KMS-11 (cell line): ENCODE measurements around the gene RIPOR1.

Experiments used
- H2AFZ ChIP-seq: fragments of 200-600 bp; sonication (generic); 2 replicates; pipeline ENCODE4 v1.6.1; 2016; ENCODE audit warnings: antibody characterized with exemption, mixed run types, low read depth
- H3K27ac ChIP-seq: fragments of 200-600 bp; sonication (generic); 2 replicates; pipeline ENCODE4 v1.6.1; 2016; ENCODE audit warnings: mild to moderate bottlenecking, mixed run types
- H3K27me3 ChIP-seq: fragments of 200-600 bp; sonication (generic); 2 replicates; pipeline ENCODE4 v1.6.1; 2017; ENCODE audit warnings: mild to moderate bottlenecking, low read depth, mixed run types, moderate library complexity; ENCODE audit not compliant: insufficient read depth
- H3K36me3 ChIP-seq: fragments of 200-600 bp; sonication (generic); 2 replicates; pipeline ENCODE4 v1.6.1; 2017; ENCODE audit warnings: mild to moderate bottlenecking, mixed run types; ENCODE audit not compliant: insufficient read depth
- H3K4me1 ChIP-seq: fragments of 200-600 bp; sonication (generic); 2 replicates; pipeline ENCODE4 v1.6.1; 2016; ENCODE audit warnings: mild to moderate bottlenecking, low read depth, mixed run types; ENCODE audit not compliant: poor library complexity, severe bottlenecking
- H3K4me2 ChIP-seq: fragments of 200-600 bp; sonication (generic); 2 replicates; pipeline ENCODE4 v1.7.0; 2016; ENCODE audit warnings: mild to moderate bottlenecking, mixed run types
- H3K4me3 ChIP-seq: fragments of 200-600 bp; sonication (generic); IDR thresholded peaks from 2 replicates; pipeline ENCODE4 v1.6.1; 2017; ENCODE audit warnings: low read depth, low read length, mixed read lengths; ENCODE audit not compliant: insufficient read depth
- H3K79me2 ChIP-seq: fragments of 200-600 bp; sonication (generic); 2 replicates; pipeline ENCODE4 v1.6.1; 2016; ENCODE audit warnings: low read depth, mixed run types; ENCODE audit not compliant: insufficient read depth
- H3K9ac ChIP-seq: fragments of 200-600 bp; sonication (generic); 2 replicates; pipeline ENCODE4 v1.6.1; 2016; ENCODE audit warnings: mild to moderate bottlenecking, mixed run types
- H4K20me1 ChIP-seq: fragments of 200-600 bp; sonication (generic); 2 replicates; pipeline ENCODE4 v1.6.1; 2016; ENCODE audit warnings: mild to moderate bottlenecking, mixed run types; ENCODE audit not compliant: insufficient read depth
- CTCF ChIP-seq: fragments of 200-600 bp; sonication (generic); conservative IDR thresholded peaks from 2 replicates; pipeline ENCODE4 v1.6.1; 2017; ENCODE audit warnings: low read depth, mild to moderate bottlenecking, antibody characterized with exemption, low read length, moderate library complexity, mixed read lengths

RIPOR1 gene

GRCh38 chr16:67541391-67542263 lies 13.0 kb downstream of the RIPOR1 start:
- no peaks in the 10 kb centered on the region for H3K79me2 ChIP-seq
- no peak overlapping the region for H3K9ac ChIP-seq
- no peak overlapping the region for H3K27ac ChIP-seq
- no peak for TF ChIP-seq CTCF
- H3K4me3 ChIP-seq, result no peak overlapping the region
- no peak overlapping the region for H3K4me2 ChIP-seq
- H3K4me1 ChIP-seq, result peaks cover 20% of the 10 kb centered on the region
- no peaks in the 10 kb centered on the region for H3K27me3 ChIP-seq
- no peaks in the 10 kb centered on the region for H3K36me3 ChIP-seq
- H2AFZ ChIP-seq, result no peak overlapping the region
- H4K20me1 ChIP-seq, result no peaks in the 10 kb centered on the region

GRCh38 chr16:67542464-67542863 lies 13.8 kb downstream of the RIPOR1 start:
- no peak overlapping the region for H3K9ac ChIP-seq
- no peaks in the 10 kb centered on the region for H3K79me2 ChIP-seq
- no peaks in the 10 kb centered on the region for H3K27me3 ChIP-seq
- no peak overlapping the region for H2AFZ ChIP-seq
- no peaks in the 10 kb centered on the region for H4K20me1 ChIP-seq
- H3K4me3 ChIP-seq, result no peak overlapping the region
- no peak overlapping the region for H3K4me2 ChIP-seq
- no peak for TF ChIP-seq CTCF
- H3K36me3 ChIP-seq, result no peaks in the 10 kb centered on the region
- H3K27ac ChIP-seq, result no peak overlapping the region
- H3K4me1 ChIP-seq, result peaks cover 28% of the 10 kb centered on the region

DNA sequence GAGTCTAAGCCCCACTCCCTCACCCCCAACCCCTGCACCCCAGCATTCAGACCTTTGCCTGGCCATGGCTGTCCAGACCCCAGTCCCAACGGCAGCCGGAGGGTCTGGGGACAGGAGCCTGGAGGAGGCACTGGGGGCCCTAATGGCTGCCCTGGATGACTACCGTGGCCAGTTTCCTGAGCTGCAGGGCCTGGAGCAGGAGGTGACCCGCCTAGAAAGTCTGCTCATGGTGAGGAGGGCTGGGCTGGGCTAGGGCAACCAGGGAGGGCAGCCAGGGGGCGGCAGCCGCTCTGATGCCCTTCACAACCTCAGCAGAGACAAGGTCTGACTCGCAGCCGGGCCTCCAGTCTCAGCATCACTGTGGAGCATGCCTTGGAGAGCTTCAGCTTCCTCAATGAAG lies 14.4 kb downstream of the RIPOR1 start:
- H3K9ac ChIP-seq, result no peak overlapping the region
- H4K20me1 ChIP-seq, result no peaks in the 10 kb centered on the region
- no peak overlapping the region for H2AFZ ChIP-seq
- H3K27me3 ChIP-seq, result no peaks in the 10 kb centered on the region
- H3K4me3 ChIP-seq, result no peak overlapping the region
- no peak overlapping the region for H3K27ac ChIP-seq
- H3K4me1 ChIP-seq, result peaks cover 34% of the 10 kb centered on the region
- no peak for TF ChIP-seq CTCF
- H3K4me2 ChIP-seq, result no peak overlapping the region
- H3K79me2 ChIP-seq, result no peaks in the 10 kb centered on the region
- no peaks in the 10 kb centered on the region for H3K36me3 ChIP-seq

DNA sequence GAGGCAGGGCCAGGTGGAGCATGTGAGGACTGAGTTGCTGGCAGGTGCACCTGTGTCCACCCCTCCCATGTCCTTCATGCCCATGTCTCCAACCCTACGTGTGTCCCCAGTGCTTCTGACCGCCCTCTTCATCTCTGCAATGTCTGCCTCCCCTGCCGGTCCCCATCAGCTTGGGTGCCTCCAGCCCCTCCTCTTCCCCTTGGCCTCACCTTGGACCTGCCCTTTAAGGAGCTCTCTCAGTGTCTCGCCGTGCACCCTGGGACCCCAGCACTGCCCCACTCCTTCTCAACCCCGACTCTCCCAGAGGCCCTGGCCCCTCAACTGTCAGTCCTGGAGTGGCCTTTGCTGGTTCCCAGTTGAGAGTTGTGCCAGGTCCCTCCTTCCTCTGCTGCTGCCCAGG lies 15.0 kb downstream of the RIPOR1 start:
- H3K4me2 ChIP-seq, result no peak overlapping the region

More for the DNA sequence above, 15.0 kb downstream of the RIPOR1 start:
- Histone ChIP-seq H3K4me1 (peaks cover 40% of the 10 kb centered on the region), H3K9ac (no peak overlapping the region), H3K27me3 (no peaks in the 10 kb centered on the region), H4K20me1 (no peaks in the 10 kb centered on the region), H3K79me2 (no peaks in the 10 kb centered on the region), H2AFZ (no peak overlapping the region), H3K4me3 (no peak overlapping the region), H3K27ac (no peak overlapping the region), H3K36me3 (no peaks in the 10 kb centered on the region)
- TF ChIP-seq CTCF, result no peak
